T1000 (cell line): ENCODE data around the gene DPP6.

Experiments used
- DNase-seq: peaks from one replicate; lab custom pipeline; 2025; ENCODE audit warnings: mixed read lengths; lab: John Stamatoyannopoulos, UW

DPP6 gene

DNA sequence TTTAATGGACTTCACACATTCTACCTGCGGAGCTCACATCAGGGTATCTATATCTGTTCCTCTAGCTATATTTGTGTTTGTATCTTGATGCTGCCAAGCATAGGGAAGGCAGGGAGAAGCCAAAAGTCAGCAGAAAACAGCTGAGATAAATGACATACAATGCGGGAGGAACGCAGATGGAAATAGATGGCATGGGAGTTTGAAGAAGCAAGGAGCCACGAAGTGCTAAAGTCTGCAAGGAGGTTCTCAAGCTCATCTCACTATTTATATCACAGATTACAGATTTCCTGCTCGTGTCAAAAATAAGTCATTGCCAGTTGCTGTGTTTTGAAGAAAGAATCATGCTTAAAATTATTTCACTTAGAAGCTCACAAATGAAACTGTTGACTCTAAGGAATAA is 180.5 kb downstream of the DPP6 start:
- DNase-seq, result no peak

DNA sequence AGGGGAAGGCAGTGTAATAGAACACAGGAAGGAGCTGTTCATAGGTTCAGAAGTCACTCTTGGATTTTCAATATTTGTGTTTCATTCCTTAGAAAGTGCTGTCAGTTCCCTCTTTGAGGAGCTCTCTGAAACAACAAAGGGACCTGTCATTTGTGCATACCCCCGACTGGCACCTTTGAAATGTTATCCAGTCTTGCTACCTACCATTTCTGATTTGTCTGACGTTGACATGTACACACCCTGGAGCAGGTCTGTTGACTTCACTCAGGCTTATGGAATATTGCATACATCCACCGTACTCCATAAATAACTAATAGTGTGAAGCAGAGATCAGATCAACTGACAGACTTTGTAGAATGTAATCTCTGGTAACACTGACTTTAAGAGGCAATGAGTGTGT is 189.8 kb downstream of the DPP6 start:
- DNase-seq, result no peak

DNA sequence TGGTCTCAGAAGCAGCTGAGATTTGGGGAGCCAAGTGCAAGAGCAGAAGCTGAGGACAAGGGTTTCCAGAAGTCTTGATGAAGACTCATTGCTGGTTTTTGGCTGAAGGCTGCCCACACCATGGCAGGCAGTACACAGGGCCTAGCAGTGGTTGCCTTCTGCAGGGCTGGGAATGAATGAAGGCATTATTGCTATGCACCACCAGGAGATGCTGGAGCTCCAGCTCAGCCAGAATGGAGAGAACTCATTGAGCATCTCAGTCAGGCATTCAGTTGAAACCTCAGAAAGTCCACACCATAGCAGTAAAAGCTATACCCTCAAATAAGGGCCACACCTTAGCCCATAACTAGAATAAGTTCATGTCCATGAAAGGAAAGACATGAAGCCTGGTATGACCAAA is 190.5 kb downstream of the DPP6 start:
- DNase-seq, result no peak

DNA sequence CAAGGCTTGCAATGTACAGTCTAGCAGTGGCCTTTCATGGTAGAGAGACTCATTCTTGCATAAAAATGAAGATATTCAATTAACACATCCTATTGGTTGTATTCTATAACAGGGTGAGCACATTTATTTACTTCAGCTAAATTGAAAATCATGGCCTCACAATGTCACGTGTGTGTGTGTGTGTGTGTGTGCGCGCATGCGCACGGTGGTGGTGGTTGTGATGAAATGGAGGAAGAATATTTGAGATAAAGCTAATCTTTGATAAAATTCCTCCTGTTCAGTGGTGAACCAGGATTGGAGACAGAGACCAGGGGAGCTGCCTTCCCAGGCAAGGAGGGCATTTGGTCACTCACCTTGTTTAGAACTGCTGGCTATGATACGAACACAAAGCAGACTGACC is 199.8 kb downstream of the DPP6 start:
- no peak for DNase-seq

DNA sequence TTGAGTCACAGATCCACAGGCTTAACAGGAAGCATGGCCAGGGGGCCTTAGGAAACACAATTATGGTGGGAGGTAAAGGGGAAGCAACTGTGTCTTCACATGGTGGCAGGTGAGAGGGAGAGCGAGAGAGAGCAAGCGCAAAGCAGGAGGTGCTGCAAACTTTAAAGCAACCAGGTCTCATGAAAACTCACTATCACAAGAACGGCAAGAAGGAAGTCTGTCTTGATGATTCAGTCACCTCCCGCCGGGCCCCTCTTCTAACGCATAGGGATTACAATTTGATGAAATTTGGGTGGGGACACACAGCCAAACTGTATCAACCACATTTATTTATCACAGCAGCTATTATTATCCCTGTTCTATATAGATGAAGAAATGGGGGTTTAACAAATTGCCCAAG is 201.6 kb downstream of the DPP6 start:
- no peak for DNase-seq

DNA sequence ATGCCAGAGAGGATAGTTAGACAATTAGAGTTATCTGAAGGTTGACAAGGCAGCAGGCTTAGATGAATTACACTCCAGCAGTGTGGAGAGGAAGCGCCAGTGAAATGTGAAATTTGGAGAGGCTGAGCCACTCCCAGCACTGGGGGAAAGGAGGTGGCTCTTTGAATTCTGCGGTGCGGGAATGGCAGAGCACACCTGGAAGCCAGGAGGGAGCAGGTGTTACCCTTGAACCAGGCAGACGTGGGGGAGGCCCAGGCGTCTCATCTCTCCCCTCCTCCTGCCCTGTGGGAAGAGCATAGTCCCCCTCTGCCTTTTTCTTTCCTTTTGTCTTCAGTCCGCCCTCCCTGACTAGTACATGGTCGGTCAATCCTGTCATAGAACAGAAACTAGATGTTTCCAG is 203.1 kb downstream of the DPP6 start:
- no peak for DNase-seq

DNA sequence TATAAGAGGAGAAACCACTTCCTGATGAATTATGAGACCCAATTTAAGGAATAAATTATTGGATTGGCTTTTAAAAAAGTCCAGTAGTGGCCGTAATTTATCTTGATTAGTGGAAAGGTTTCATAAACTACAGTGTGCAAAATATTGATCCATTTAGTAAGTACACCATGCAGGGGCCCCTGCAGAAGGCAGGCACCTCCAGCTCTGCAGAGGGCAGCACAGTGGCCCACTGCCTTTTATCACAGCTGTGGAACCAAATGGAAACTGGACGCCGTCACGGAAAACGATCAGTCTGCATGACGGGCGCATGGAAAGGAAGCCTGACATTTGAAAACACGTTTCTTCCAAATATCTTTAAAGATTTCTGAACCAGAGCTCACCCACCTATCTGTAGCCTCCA is 204.0 kb downstream of the DPP6 start:
- no peak for DNase-seq

DNA sequence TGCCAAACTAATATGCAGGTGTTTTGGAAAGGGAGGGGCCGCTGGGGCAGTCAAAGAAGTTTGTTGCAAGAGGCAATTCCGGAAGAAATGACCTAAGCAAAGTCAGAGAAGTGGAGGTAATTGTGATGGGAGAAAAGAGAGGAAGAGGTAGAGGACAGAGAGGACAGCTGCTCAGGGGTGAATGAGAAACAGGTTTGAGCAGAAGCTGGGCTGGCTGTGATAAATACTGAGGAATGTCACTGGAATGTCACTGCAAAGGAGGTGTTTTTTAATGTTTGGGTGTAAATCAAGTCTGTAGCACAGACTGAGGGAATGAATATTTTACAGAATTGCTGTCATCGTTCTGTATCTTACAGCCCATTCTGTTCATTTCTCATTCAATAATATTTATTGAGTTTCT is 207.2 kb downstream of the DPP6 start:
- DNase-seq, result no peak

DNA sequence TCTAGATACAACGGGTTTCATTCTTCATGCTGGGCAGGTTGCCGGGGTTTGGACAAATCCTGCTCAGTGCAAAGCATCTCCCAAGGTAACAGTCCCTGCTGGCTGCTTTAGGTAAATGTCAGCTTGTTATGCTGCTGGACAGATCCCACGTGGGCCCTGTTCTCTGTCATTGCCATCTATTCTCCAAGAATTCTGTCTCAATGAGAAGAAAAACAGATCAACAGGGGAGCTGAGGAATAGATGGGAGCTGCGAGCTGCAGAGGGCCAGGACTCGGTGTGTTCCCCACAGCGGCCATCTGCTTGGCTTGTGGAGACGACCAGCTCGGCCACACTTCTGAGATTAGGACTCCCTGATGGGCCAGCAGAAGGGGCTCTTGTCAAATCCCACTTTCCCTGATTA is 235.2 kb downstream of the DPP6 start:
- DNase-seq, result no peak

DNA sequence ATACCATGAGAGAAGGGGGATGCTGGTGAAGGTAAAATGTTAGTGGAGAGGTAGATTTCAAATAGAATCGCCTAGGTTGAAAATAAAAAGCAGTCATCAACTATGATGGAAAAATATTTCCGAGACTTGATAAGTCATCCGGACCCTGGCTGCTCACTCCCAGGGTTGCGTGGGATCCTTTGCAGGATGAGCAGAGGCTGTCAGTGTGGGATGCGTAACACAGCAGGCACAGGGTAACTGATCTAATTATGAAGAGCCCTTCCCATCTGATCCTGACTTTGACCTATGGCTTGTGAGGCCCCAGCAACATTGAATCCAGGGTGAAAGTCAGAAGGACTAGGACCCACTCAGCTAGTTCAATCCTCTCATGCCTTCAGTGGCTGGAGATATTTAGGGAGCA is 236.9 kb downstream of the DPP6 start:
- no peak for DNase-seq

DNA sequence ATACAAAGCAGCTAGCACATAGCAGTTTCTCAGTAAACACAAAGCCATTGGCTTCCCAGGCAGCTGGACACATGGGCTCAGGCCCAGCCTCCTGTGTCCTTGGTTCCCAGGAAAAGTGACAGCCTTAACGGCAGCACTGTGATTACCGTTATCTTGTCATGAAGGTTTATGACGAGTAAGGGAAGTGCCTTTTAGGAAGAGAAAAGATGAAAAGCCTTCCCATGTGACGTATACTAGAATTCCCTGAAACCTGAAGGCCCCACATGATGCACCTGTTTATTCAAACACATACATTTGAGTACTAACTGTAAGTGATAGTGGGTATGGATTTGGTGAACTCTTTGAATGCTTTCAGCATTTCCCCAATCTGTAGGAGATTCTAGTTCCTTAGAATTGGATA is 244.2 kb downstream of the DPP6 start:
- DNase-seq, result no peak

DNA sequence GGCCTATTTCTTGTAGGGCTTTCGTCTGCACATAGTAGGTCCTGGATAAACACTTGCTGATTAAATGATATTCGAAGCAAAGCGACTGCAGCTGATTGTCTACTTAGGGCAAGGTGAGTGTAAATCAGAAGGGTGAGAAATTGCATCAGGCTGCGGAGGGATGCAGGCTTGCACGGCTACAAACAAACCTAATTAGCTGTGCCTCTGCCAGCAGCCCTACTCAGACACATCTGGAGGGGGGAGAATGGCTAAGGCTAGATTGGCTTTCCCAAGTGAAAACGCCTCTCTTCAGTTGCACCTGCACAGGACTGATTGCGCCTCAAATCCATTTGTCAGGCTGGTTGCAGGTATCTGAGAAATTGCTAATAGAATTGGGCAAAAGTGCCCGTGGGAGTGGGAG is 247.5 kb downstream of the DPP6 start:
- DNase-seq, result no peak

DNA sequence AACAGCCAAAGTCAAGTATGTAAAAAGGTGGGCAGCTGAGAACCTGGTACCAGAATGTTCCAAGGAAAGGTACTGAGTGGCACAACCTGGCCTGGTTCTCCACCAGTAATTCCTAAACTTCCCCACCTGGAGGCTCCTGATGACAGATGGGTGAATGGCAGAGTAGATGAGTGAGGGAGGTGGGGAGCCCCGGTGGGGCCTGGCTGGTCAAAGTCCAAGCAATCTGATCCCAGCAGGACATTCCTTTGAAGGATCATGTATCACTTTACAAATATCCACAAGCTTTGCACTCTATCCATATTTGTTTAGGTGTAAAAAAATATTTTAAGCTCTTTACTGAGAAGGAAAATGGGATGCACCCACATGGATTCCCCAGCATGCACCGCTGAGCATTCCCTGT is 250.2 kb downstream of the DPP6 start:
- no peak for DNase-seq

DNA sequence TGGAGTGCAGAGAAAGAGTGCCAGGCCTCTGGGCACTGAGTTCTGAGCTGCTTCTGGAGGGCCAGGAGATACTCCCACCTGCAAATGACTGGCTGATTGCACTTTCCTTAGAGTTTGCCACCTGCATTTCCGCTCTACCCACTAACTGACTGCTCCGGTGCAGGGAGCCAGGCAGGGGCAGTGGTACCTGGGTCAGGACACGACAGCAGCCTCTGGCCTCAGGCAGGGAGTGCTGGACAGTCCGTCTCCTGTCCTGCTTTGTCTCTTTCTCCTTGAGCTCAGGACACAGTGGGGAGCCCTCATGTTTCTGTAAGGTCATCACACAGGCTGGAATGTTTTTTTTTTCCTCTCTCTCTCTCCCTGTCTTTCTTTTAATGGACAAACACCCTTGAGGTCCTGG is 252.0 kb downstream of the DPP6 start:
- no peak for DNase-seq

DNA sequence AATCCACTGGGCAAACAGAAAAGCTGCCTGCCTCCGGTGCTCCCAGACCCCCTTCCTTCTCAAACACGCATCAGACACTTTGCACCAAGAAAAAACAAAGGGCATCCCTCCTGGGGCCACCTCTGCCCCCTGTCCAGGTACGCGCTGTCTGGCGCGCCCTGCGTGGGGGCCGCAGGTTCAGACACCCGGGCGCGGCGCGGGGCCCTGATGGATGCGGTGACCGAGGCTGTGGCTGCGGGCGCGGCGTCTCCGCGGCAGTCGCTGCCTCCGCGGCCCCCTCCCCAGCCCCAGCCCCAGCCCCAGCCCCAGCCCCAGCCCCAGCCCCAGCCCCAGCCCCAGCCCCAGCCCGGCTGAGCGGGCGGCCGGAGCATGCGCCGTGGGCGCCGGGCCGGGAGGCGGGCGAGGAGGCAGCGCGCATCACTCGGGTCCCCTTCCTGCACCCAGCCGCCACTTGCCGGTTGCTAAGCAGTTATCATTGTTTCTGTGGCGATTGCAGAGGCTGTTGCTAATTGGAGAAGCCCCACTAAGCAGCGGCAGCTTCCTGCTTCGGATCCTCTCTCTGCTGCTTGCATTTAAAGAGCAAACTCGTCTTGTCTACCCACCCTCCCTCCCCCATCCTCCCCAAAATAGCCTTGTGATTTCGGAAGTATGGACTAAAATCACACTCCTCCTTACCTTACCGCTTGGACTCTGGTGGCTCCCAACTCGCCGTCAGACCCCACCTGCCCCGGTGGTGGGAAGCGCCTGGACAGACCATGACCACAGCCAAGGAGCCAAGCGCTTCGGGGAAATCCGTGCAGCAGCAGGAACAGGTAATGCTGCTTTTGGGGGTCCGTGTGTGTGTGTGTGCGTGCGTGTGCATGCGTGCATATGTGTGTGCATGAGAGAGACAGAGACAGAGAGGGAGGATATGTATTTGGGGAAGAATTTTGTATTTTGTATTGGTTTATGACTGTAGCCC is 252.8 kb downstream of the DPP6 start:
- no peak for DNase-seq

DNA sequence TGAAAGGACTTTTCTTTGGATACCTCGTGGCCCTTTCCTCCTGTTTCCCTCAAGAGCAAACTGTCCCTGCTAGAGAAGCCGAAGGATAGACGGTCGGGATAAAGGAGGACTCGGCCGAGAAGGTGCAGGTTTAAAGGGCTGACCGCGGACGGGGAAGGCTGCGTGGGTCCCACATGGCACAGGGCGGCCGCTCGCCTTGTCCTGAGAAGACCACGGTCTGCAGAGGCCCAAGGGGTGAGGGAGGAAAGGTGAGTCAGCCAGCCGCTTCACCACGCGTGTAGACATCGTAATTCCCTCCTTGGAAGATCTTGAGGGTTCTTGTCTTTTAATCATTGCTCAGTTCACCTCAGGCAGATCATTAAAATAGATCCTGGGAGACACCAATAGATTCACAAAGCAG is 253.8 kb downstream of the DPP6 start:
- no peak for DNase-seq

DNA sequence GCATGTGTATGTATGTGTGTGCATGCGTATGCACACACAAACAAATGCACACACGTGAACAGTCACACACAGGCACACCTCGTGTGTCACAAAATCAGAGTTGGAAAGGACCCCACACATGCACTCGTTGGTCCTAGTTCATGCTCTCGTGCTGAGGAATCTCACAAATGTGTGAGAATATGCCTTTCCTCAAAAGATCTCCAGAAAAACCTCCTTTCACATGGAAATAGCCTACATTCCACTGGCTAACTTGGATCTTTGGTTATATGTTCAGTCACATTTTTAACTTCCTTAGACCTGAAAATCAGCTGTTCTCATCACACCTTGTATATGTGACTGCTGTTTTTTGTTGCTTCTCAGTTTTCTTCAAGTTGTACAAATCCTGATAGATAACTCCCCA is 256.7 kb downstream of the DPP6 start:
- no peak for DNase-seq

DNA sequence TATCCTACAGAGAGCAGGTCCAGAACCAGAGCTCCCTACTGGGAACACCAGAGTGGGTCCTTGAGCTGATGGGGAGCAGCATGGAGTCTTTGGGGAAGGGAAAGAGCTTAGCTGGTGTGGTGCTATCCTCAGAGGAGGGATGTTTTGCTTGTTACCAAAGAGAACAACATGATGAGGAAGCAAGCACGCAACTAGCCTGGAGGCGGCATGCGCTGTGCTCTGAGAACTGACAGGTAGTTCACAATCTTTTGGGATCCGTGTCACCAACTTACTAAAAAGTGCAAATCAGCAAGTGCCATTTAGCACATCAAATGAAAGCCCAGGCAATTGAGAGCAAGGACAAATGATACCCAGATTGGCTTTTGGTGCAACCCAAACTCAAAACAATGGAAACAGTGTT is 257.9 kb downstream of the DPP6 start:
- no peak for DNase-seq

DNA sequence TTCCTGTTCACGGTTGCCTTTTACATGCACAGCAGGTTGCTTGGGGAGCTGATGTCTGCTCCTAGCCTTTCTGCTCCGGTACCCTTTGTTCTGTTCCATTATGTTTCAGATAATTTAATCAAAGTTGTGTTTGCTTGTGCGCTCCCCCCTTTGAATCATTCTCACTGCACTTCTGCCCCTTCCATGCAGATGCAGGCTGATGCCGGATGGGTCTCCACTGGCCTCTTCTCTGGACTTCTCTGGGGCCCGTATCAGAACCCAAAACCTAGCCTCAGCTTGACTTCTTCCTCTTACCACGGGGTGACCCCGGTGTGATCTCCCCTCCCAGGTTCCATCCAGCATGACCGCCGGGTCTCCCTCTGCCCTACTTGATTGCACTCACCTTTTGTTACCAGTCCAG is 272.0 kb downstream of the DPP6 start:
- no peak for DNase-seq

DNA sequence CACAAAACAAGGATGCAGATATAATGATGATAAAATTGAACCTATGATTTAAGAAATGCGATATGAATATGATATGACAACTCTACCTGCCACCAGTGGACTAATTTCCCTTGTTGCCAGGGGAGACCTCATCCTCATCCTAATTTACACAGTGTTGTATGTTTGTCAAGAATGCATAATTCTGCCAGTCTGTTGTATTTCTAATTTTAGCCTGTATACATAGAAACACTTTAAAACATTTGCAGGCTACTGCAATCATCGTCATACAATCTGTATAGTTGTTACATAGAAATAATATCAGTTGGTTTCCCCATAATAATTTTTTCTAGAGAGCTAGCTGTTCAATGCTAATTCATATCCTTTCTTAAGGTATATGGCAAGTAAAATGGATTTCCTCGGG is 274.2 kb downstream of the DPP6 start:
- DNase-seq, result no peak

DNA sequence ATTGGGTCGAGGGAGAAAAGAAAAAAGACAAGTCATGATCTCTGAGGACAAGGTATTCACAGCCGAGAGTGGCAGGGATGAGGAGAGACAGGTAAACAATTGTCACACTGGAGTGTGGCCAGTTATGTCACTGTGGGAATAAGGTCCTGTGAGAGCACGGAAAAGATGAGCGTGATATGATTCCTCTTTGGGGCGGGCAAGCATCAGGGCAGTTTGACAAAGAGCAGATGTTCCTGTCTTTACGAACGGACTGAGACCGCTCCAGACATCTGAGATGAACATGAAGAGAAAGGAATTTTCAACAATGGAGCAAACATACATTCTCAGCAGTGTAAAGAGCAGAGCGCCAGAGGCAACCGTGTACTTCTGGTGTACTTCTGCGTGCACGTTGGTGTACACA is 278.1 kb downstream of the DPP6 start:
- DNase-seq, result no peak

DNA sequence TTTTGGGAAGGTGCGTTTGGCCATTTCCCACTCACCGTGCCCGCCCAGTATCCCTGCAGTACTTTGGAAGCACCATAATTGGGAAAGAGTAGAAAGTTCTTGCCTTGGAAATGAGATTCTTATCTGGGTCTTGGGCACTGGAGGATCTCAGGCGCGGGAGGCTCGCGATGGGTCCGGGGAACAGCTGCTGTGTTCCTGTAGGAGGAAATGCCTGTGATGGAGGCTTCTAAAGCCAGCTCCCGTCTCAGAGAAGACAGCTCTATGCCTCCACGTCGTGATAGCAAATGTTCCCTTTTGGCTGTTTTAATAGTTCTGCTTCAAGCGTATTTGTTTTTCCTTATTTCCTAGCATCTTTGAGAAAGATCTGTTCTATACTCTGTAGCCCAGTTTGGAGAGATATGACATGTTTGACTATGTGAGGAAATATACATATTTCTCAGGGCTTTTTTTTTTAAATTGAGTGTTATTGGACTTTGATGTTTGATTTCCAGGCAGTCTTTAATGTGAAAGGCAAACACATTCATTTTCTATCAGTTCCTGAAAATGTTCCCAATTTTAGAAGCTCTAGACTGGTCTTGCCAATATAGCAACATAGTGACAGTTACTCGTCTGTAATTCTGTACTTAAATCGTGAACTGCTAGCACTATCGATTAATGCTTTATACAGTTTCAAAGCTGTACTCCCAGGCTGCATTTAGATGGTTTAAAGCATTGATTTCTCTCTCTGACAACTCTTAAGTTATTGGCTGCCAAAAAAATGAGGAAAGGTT is 280.8 kb downstream of the DPP6 start:
- DNase-seq, result no peak

DNA sequence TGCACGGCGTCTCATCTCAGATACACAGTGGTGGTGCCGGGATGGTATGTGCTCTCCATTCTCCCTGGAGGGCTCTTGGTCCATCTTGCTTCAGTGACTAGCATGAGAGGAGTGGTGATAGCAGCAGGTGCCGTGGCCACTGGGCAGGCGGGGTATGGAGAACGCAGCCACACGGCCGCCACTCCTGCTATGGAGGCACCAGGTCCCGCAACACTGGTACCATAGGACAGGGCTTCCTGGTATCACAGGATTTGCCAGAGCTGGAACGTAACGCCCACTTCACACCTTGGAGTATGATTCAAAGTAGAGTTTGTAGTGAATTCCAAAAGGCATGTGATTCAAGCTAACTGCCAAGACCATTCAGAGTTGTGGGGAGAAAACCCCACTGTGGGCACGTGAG is 284.1 kb downstream of the DPP6 start:
- DNase-seq, result no peak
